HG03280 (cell line): ENCODE results near the gene NME4.

ENCODE experiments used
- ATAC-seq: cut with Tn5 transposase; IDR thresholded peaks from one replicate; pipeline ENCODE4 v1.9.1; 2021; ENCODE audit warnings: mild to moderate bottlenecking, moderate library complexity; ENCODE audit not compliant: unreplicated experiment

Gene NME4

GRCh38 chr16:425082-425718 lies 28.2 kb downstream of the NME4 start, which contains the start of gene RAB11FIP3:
Gene RAB11FIP3, plus strand, starts transcription at chr16:425649. Its CDS starts 358 bp downstream, at chr16:426007.
- peak; percentile 78 for ATAC-seq

- peak; percentile 45 for ATAC-seq
Measured at GRCh38 chr16:425740-426114, 28.7 kb downstream of the NME4 start.

- ATAC-seq: peak; percentile 7
Measured at GRCh38 chr16:426115-426905, 29.3 kb downstream of the NME4 start.

- no peak for ATAC-seq
Measured at GRCh38 chr16:426906-427249, 29.9 kb downstream of the NME4 start.

- ATAC-seq: no peak
Measured at GRCh38 chr16:427250-427649, 30.3 kb downstream of the NME4 start.

GRCh38 chr16:430904-431303 lies 33.9 kb downstream of the NME4 start:
- no peak for ATAC-seq

GRCh38 chr16:440627-441026 lies 43.6 kb downstream of the NME4 start:
- no peak for ATAC-seq

- ATAC-seq: no peak
Measured at GRCh38 chr16:441447-441846, 44.4 kb downstream of the NME4 start.

- ATAC-seq: no peak
Measured at GRCh38 chr16:442976-443375, 46.0 kb downstream of the NME4 start.

- ATAC-seq: no peak
Measured at GRCh38 chr16:444027-444426, 47.0 kb downstream of the NME4 start.

GRCh38 chr16:445566-445965 lies 48.6 kb downstream of the NME4 start:
- no peak for ATAC-seq
